Osteoblast (primary cell): Measurements from ENCODE around the gene PRMT5. TPM values are rescaled to one million over a fixed set of nuclear protein-coding genes. Genes with fewer than 3 reads are reported as not detected.
A peak's percentile ranks its signal among the peaks of the same experiment; 100 is the strongest.

Source experiments
- DNase-seq: peaks from one replicate; pipeline ENCODE4 v3.0.0; 2011; ENCODE audit warnings: low spot score, mixed read lengths; ENCODE audit not compliant: insufficient read length; ENCODE audit errors: missing footprints
- H2AFZ ChIP-seq: 2 replicates; pipeline ENCODE4 v1.6.0; 2011; ENCODE audit warnings: mild to moderate bottlenecking, low read length
- H3K27ac ChIP-seq: 2 replicates; pipeline ENCODE4 v1.5.1; 2011; ENCODE audit warnings: mild to moderate bottlenecking, low read depth, low read length, moderate library complexity
- H3K27me3 ChIP-seq: 2 replicates; pipeline ENCODE4 v1.6.0; 2012; ENCODE audit warnings: mild to moderate bottlenecking, control low read depth, inconsistent platforms, low read length, moderate library complexity; ENCODE audit not compliant: insufficient read depth
- H3K36me3 ChIP-seq: 2 replicates; pipeline ENCODE4 v1.5.1; 2011; ENCODE audit warnings: mild to moderate bottlenecking, low read length, control low read depth, moderate library complexity; ENCODE audit not compliant: insufficient read depth
- H3K4me1 ChIP-seq: 2 replicates; pipeline ENCODE4 v1.5.1; 2011; ENCODE audit warnings: mild to moderate bottlenecking, low read length, control low read depth, moderate library complexity; ENCODE audit not compliant: insufficient read depth
- H3K4me2 ChIP-seq: 2 replicates; pipeline ENCODE4 v1.6.0; 2011; ENCODE audit warnings: mild to moderate bottlenecking, low read length; ENCODE audit not compliant: insufficient read depth
- H3K4me3 ChIP-seq: fragments of 200-600 bp; sonication (generic); 3 replicates; pipeline ENCODE4 v1.5.1; 2012; ENCODE audit warnings: mild to moderate bottlenecking, low read length, inconsistent platforms; ENCODE audit not compliant: insufficient read depth
- H3K79me2 ChIP-seq: 2 replicates; pipeline ENCODE4 v1.6.0; 2012; ENCODE audit warnings: mild to moderate bottlenecking, low read length, control low read depth, inconsistent platforms; ENCODE audit not compliant: insufficient read depth
- H3K9me3 ChIP-seq: 2 replicates; pipeline ENCODE4 v1.5.1; 2011; ENCODE audit warnings: low read depth, low read length, control low read depth
- H4K20me1 ChIP-seq: 2 replicates; pipeline ENCODE4 v1.6.0; 2012; ENCODE audit warnings: mild to moderate bottlenecking, low read length, control low read depth; ENCODE audit not compliant: insufficient read depth
- total RNA-seq: library from RNA; depleted of rRNA; stranded (reverse); fragments of >200 nt; gene quantifications from 2 replicates; pipeline ENCODE4 v1.2.3, GENCODE V29; 2012
- TF ChIP-seq, protein P1 (sequence below): IDR thresholded peaks from 2 replicates; pipeline ENCODE4 v1.5.1; 2011; ENCODE audit warnings: mild to moderate bottlenecking, low read depth, low read length, moderate library complexity; ENCODE audit errors: extremely low read depth

Gene PRMT5
- total RNA-seq, 1 donor: 49.2 TPM

DNA sequence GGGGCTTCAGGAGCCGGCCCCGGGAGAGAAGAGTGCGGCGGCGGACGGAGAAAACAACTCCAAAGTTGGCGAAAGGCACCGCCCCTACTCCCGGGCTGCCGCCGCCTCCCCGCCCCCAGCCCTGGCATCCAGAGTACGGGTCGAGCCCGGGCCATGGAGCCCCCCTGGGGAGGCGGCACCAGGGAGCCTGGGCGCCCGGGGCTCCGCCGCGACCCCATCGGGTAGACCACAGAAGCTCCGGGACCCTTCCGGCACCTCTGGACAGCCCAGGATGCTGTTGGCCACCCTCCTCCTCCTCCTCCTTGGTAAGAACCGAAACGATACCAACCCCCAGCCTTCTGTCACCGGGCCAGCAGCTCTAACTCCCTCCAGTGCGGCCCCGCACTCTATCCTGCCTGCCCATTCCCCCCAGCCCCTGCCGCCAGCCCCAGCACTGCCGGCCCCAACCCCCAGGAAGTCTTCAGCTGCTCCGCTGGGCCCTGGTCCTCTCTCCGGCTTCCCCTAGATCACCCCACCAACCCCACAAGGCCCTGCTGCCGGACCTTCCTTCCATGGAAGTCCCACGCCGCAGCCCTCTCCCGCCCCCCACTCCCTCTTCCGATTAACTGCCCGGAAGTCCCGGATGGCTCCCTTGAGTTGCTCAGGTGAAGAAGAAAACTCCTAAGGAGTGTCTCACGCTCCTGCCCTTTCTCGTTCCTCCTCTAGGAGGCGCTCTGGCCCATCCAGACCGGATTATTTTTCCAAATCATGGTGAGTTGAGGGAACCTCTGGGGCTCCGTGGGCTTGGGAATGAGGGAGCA lies 56.9 kb downstream of the PRMT5 start:
- Histone ChIP-seq H2AFZ (peak overlapping the region; percentile 98), H4K20me1 (peaks cover 24% of the 10 kb centered on the region), H3K27me3 (no peaks in the 10 kb centered on the region), H3K4me2 (peak overlapping the region; percentile 100), H3K79me2 (peaks cover 33% of the 10 kb centered on the region), H3K27ac (peak overlapping the region; percentile 92), H3K4me3 (peak overlapping the region; percentile 91), H3K4me1 (peaks cover 21% of the 10 kb centered on the region), H3K9me3 (no peaks in the 10 kb centered on the region), H3K36me3 (peaks cover 34% of the 10 kb centered on the region)
- TF ChIP-seq, protein P1, sequence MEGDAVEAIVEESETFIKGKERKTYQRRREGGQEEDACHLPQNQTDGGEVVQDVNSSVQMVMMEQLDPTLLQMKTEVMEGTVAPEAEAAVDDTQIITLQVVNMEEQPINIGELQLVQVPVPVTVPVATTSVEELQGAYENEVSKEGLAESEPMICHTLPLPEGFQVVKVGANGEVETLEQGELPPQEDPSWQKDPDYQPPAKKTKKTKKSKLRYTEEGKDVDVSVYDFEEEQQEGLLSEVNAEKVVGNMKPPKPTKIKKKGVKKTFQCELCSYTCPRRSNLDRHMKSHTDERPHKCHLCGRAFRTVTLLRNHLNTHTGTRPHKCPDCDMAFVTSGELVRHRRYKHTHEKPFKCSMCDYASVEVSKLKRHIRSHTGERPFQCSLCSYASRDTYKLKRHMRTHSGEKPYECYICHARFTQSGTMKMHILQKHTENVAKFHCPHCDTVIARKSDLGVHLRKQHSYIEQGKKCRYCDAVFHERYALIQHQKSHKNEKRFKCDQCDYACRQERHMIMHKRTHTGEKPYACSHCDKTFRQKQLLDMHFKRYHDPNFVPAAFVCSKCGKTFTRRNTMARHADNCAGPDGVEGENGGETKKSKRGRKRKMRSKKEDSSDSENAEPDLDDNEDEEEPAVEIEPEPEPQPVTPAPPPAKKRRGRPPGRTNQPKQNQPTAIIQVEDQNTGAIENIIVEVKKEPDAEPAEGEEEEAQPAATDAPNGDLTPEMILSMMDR: peak; percentile 98
- peak; percentile 96 for DNase-seq

DNA sequence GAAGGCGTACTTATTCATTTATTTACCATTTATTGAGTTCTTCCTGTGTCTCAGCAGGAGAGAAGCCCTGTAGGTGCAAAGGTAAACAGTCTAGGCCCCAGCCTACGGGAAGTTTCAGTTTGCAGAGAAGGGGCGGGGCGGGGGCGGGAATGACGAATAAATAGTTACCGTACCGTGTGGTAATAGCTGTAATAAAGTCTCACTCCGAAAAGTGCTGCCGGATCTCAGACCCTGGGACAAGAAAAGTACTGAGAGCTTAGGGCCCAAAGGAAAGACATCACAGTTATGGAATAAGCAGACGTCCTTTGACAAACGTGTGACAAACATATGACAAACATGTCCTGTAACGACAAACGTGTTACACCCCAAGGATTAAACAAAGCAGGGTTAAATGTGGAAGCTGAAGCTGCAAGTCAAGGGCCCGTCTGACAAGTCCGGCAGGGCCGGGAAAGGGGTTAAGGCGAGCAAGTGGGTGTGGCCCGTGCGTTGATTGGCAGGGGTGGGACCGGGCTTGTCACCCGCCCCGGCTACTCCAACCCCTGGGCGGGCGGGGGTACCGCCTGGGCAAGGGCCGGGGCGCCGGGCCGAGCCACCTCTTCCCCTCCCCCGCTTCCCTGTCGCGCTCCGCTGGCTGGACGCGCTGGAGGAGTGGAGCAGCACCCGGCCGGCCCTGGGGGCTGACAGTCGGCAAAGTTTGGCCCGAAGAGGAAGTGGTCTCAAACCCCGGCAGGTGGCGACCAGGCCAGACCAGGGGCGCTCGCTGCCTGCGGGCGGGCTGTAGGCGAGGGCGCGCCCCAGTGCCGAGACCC lies 57.7 kb downstream of the PRMT5 start, which contains the start of gene LRP10:
LRP10 (plus strand) TSS at position 517 of the 809 bp plus-strand sequence. CDS start 564 bp downstream, outside the sequence.
- Histone ChIP-seq H3K27me3 (no peaks in the 10 kb centered on the region), H3K36me3 (peaks cover 27% of the 10 kb centered on the region), H3K9me3 (no peaks in the 10 kb centered on the region), H3K4me1 (peaks cover 21% of the 10 kb centered on the region), H3K4me3 (peak within 1 kb of the TSS; percentile 91), H4K20me1 (peaks cover 22% of the 10 kb centered on the region), H3K27ac (peak within 1 kb of the TSS; percentile 92), H2AFZ (peak within 1 kb of the TSS; percentile 98), H3K4me2 (peak within 1 kb of the TSS; percentile 100), H3K79me2 (peaks cover 33% of the 10 kb centered on the region)
- TF ChIP-seq, protein P1: no peak
- DNase-seq: peak; percentile 95

DNA sequence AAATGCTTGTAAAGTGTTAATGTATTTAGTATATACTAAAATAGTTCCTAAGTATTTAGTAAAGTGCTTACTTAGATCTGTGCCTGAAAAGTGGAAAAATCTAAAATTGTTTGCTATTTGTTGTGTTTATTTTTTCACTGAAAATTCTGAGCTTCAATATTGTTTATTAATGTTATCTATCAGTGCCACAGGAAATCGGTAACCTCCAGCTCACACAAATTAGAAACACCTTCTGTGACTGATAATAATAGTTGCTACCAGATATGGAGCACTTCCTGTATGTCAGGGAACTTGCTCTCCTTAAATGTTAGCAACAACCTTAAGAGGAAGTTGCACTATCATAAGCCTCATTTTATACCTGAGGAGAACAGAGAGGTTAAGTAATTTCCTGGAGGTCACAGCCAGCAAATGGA lies 58.4 kb downstream of the PRMT5 start:
- Histone ChIP-seq H3K4me3 (peak overlapping the region; percentile 91), H4K20me1 (peaks cover 16% of the 10 kb centered on the region), H3K36me3 (peaks cover 21% of the 10 kb centered on the region), H3K27me3 (no peaks in the 10 kb centered on the region), H3K27ac (peak overlapping the region; percentile 92), H3K4me2 (peak overlapping the region; percentile 100), H3K4me1 (peaks cover 21% of the 10 kb centered on the region), H3K9me3 (no peaks in the 10 kb centered on the region), H2AFZ (peak overlapping the region; percentile 98), H3K79me2 (peaks cover 30% of the 10 kb centered on the region)
- peak; percentile 31 for DNase-seq
- TF ChIP-seq, protein P1: no peak

Other genes with a start within 250 kb of the PRMT5 start
- 55.0 and 62.8 TPM in 2 replicates for gene OXA1L, start 162.7 kb downstream of the PRMT5 start, total RNA-seq
- gene SLC7A7, start 113.9 kb downstream of the PRMT5 start, total RNA-seq: 4.3 and 4.7 TPM in 2 replicates
- 20.3 and 31.5 TPM in 2 replicates for gene MRPL52, start 99.5 kb downstream of the PRMT5 start, total RNA-seq
- gene MMP14, start 92.8 kb downstream of the PRMT5 start, total RNA-seq: 580 and 649 TPM in 2 replicates
- gene LRP10, start 57.6 kb downstream of the PRMT5 start, total RNA-seq: 147 and 164 TPM in 2 replicates
- 0.29 and 0.36 TPM in 2 replicates for gene REM2, start 46.2 kb downstream of the PRMT5 start, total RNA-seq
- 79.0 and 98.1 TPM in 2 replicates for gene RBM23, start 10.2 kb downstream of the PRMT5 start, total RNA-seq
- 43.4 and 46.9 TPM in 2 replicates for gene HAUS4, start 27.7 kb upstream of the PRMT5 start, total RNA-seq
- 63.9 and 74.9 TPM in 2 replicates for gene AJUBA, start 53.2 kb upstream of the PRMT5 start, total RNA-seq
- gene C14orf93, start 80.8 kb upstream of the PRMT5 start, total RNA-seq: 12.4 and 15.9 TPM in 2 replicates
- gene PSMB5, start 105.5 kb upstream of the PRMT5 start, total RNA-seq: 162 and 164 TPM in 2 replicates
- gene PSMB11, start 112.8 kb upstream of the PRMT5 start, total RNA-seq: not detected in 2 replicates
- 3.3 and 3.5 TPM in 2 replicates for gene CDH24, start 128.1 kb upstream of the PRMT5 start, total RNA-seq
- gene ACIN1, start 165.8 kb upstream of the PRMT5 start, total RNA-seq: 90.5 and 103 TPM in 2 replicates
- 41.5 and 43.1 TPM in 2 replicates for gene C14orf119, start 166.1 kb upstream of the PRMT5 start, total RNA-seq
- gene CIROP, start 175.6 kb upstream of the PRMT5 start, total RNA-seq: under 0.01 TPM in 1 of 2 replicates, not detected in the other
- not detected in 2 replicates for gene CEBPE, start 189.9 kb upstream of the PRMT5 start, total RNA-seq